ENCODE data around the gene MOCS3.

Gene MOCS3

DNA sequence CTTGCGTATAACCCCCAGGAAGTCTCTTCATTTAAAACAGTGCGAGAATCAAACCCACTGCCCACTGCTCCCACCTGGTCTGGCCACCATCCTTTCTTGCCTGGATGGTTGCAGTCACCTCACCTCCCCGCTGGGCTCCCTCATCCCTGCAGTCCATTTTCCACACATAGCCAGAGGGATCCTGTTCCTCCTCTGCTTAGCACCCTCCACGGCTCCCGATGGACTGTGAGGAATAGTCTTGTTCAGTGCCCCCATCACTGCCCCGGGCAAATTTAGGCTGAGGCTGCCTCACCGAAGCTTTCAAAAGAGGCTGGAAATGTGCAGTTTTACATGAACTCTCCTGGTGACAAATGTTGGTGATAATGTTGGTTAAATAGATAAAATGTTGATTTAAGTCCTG is 46.6 kb downstream of the MOCS3 start:
- no peak for TF ChIP-seq ZFX (IDR thresholded peaks at IDR 0.05)
- TF ChIP-seq, protein P1, sequence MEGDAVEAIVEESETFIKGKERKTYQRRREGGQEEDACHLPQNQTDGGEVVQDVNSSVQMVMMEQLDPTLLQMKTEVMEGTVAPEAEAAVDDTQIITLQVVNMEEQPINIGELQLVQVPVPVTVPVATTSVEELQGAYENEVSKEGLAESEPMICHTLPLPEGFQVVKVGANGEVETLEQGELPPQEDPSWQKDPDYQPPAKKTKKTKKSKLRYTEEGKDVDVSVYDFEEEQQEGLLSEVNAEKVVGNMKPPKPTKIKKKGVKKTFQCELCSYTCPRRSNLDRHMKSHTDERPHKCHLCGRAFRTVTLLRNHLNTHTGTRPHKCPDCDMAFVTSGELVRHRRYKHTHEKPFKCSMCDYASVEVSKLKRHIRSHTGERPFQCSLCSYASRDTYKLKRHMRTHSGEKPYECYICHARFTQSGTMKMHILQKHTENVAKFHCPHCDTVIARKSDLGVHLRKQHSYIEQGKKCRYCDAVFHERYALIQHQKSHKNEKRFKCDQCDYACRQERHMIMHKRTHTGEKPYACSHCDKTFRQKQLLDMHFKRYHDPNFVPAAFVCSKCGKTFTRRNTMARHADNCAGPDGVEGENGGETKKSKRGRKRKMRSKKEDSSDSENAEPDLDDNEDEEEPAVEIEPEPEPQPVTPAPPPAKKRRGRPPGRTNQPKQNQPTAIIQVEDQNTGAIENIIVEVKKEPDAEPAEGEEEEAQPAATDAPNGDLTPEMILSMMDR (conservative IDR thresholded peaks at IDR 0.05), result no peak
- H3K27ac ChIP-seq, result no peak overlapping the region

- TF ChIP-seq, protein P1 (conservative IDR thresholded peaks at IDR 0.05), result no peak
- no peak for TF ChIP-seq ZFX (IDR thresholded peaks at IDR 0.05)
- no peak overlapping the region for H3K27ac ChIP-seq
These were observed 50.1 kb downstream of the MOCS3 start for GRCh38 chr20:51008718-51009117.

- TF ChIP-seq ZFX (IDR thresholded peaks at IDR 0.05), result no peak
- TF ChIP-seq, protein P1 (conservative IDR thresholded peaks at IDR 0.05), result no peak
- H3K27ac ChIP-seq, result no peak overlapping the region
These were observed 50.9 kb downstream of the MOCS3 start for GRCh38 chr20:51009303-51010042.

DNA sequence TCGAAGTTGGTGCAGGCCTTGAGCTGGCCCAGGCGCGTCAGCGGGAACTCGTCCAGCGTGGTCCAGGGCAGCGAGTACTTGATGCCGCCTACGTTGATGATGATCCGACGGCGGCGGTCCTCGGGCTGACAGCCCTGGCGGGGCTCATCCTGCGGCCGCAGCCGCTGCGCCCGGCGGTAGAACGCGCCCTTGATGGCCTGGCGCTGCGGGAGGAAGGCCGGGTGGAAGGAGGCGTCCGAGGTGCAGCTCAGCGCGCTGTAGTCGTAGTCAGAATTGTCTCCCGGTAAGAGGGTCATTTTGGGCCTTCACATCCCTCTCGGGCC is 51.4 kb downstream of the MOCS3 start:
- H3K27ac ChIP-seq, result no peak overlapping the region
- TF ChIP-seq, protein P1 (conservative IDR thresholded peaks at IDR 0.05), result no peak
- TF ChIP-seq ZFX (IDR thresholded peaks at IDR 0.05), result no peak

DNA sequence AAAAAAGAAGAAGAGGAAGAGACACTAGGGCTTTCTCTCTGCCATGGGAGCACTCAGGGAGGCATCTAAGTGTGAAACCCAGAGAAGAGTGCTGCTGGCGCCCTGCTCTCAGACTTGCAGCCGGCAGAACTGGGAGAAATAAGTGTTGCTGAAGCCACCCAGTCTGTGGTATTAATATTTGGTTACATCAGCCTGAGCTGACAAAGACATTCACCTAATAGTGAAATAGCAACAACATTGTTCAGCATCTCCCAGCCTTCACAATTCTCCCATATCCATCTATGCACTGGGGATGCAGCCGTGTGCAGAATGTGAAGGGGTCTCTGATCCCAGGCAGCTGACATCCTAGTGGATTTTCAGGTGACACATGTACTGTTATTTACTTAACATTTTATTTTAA is 52.3 kb downstream of the MOCS3 start:
- no peak for TF ChIP-seq ZFX (IDR thresholded peaks at IDR 0.05)
- TF ChIP-seq, protein P1 (conservative IDR thresholded peaks at IDR 0.05), result no peak
- H3K27ac ChIP-seq, result no peak overlapping the region

- no peak for TF ChIP-seq ZFX (IDR thresholded peaks at IDR 0.05)
- TF ChIP-seq, protein P1 (conservative IDR thresholded peaks at IDR 0.05), result no peak
- no peak overlapping the region for H3K27ac ChIP-seq
These were observed 52.9 kb downstream of the MOCS3 start for GRCh38 chr20:51011479-51011878.

DNA sequence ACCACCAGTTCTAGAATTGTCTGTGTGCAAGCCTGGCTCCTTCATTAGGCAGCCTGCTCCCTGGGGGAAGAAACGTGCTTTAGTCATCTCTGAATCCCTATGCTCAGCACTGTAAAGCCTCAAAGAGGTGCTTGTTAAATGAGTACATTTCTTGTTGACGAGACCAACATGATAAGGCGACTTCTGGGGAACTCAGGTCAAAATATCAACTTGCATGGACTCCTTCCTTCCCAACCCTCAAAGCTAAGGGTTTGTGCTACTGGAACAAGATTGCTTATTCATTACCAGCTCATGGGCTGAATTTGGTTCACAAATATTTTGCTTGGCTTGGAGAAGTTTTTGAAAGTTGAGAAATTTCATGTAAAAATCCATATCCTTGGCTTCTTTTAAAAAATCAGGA is 53.7 kb downstream of the MOCS3 start:
- TF ChIP-seq, protein P1 (conservative IDR thresholded peaks at IDR 0.05), result no peak
- no peak for TF ChIP-seq ZFX (IDR thresholded peaks at IDR 0.05)

More for the DNA sequence above, 53.7 kb downstream of the MOCS3 start:
- no peak overlapping the region for H3K27ac ChIP-seq
